Activated CD8-positive, alpha-beta memory T cell treated with anti-CD3 and anti-CD28 coated beads for 48 hours (primary cell): ENCODE data around the gene DRP2.
"Not testable (repeated sequence)": the region's sequence is repeated elsewhere in the genome, so short reads cannot be mapped to it uniquely, and the experiment has no call there.

Experiments
- DNase-seq, 3 experiments: peaks; one replicate each; pipeline ENCODE4 v3.0.0-alpha.2; 2020; ENCODE audit warnings: low read depth in 2 of 3, low spot score in 2 of 3

Gene DRP2

GRCh38 chrX:101219116-101219863, at the start of gene DRP2:
TSS of gene DRP2 (plus strand) at chrX:101219786. CDS start at chrX:101231648, 11,862 bp downstream.
- DNase-seq = no peak

- no peak for DNase-seq
Measured at GRCh38 chrX:101171883-101172400, 47.6 kb upstream of the DRP2 start.

GRCh38 chrX:101176439-101176838, 43.1 kb upstream of the DRP2 start:
- DNase-seq = no peak

GRCh38 chrX:101184876-101185275, 34.7 kb upstream of the DRP2 start:
- DNase-seq = not testable (repeated sequence)

GRCh38 chrX:101187961-101188360, 31.6 kb upstream of the DRP2 start:
- DNase-seq = not testable (repeated sequence)

- no peak for DNase-seq
Measured at GRCh38 chrX:101190736-101191135, 28.9 kb upstream of the DRP2 start.

- DNase-seq = no peak
Measured at GRCh38 chrX:101191217-101191750, 28.3 kb upstream of the DRP2 start.

- DNase-seq = no peak
Measured at GRCh38 chrX:101195442-101196173, 24.0 kb upstream of the DRP2 start.

- no peak for DNase-seq
Measured at GRCh38 chrX:101203761-101204351, 15.7 kb upstream of the DRP2 start.

- DNase-seq = no peak
Measured at GRCh38 chrX:101206471-101206870, 13.1 kb upstream of the DRP2 start.

- DNase-seq = no peak
Measured at GRCh38 chrX:101208152-101208905, 11.3 kb upstream of the DRP2 start.

- DNase-seq = no peak
Measured at GRCh38 chrX:101210630-101211029, 9.0 kb upstream of the DRP2 start.

- no peak for DNase-seq
Measured at GRCh38 chrX:101217689-101218088, 1.9 kb upstream of the DRP2 start.

GRCh38 chrX:101219864-101220346, 319 bp downstream of the DRP2 start:
- DNase-seq = no peak

GRCh38 chrX:101220662-101221260, 1.2 kb downstream of the DRP2 start:
- DNase-seq = no peak

- no peak for DNase-seq
Measured at GRCh38 chrX:101223226-101223625, 3.6 kb downstream of the DRP2 start.

- no peak for DNase-seq
Measured at GRCh38 chrX:101229170-101229569, 9.6 kb downstream of the DRP2 start.

GRCh38 chrX:101230636-101231035, 11.1 kb downstream of the DRP2 start:
- no peak for DNase-seq

- DNase-seq = no peak
Measured at GRCh38 chrX:101231080-101231479, 11.5 kb downstream of the DRP2 start.

GRCh38 chrX:101232316-101232715, 12.7 kb downstream of the DRP2 start:
- no peak for DNase-seq
